Endothelial cell of umbilical vein (primary cell): ENCODE measurements around the gene PRPF40A. TPM values are rescaled to one million over a fixed set of nuclear protein-coding genes. Genes with fewer than 3 reads are reported as not detected.

Experiments used
- BruUV-seq: library from RNA; stranded (reverse); fragments of 400-500 nt; replicated peaks from 2 replicates; lab custom pipeline; 2021; lab: Mats Ljungman, UMichigan
- CTCF ChIA-PET: fragments of 300-600, 350-600 bp; sonication (Branson Sonifier 250); formaldehyde crosslinking; loops from one replicate; lab custom pipeline; 2021; ENCODE audit warnings: antibody characterized with exemption, inconsistent platforms; lab: Charles Lee
- POLR2A ChIA-PET: fragments of 300-600, 350-600 bp; sonication (Branson Sonifier 250); formaldehyde crosslinking; loops from one replicate; lab custom pipeline; 2021; ENCODE audit warnings: antibody characterized with exemption, inconsistent platforms; lab: Charles Lee
- DNase-seq: peaks from one replicate; pipeline ENCODE4 v3.0.0-alpha.2; 2011; ENCODE audit warnings: low read depth, low spot score
- FAIRE-seq: peaks from 2 replicates; lab custom pipeline; 2011; peaks lifted over from hg19 to GRCh38; lab: Jason Lieb, UNC
- H2AFZ ChIP-seq: 2 replicates; pipeline ENCODE4 v1.6.0; 2012; ENCODE audit warnings: low read depth, low read length, control low read depth, inconsistent platforms
- H3K27ac ChIP-seq: 2 replicates; pipeline ENCODE4 v1.5.1; 2011; ENCODE audit warnings: low read depth, mild to moderate bottlenecking, control low read depth, low read length, moderate library complexity; ENCODE audit not compliant: insufficient read depth
- H3K27me3 ChIP-seq, 2 experiments: 2 replicates each; pipeline versions ENCODE4 v1.6.0 to v1.6.1; 2011; ENCODE audit warnings: low read length in 2 of 2, mixed read lengths in 1 of 2; ENCODE audit not compliant: control insufficient read depth in 2 of 2, insufficient read depth in 2 of 2
- H3K36me3 ChIP-seq, 2 experiments: 2 replicates in 1 of 2; 3 replicates in 1 of 2; pipeline ENCODE4 v1.5.1; 2011; ENCODE audit warnings: low read length in 2 of 2, mild to moderate bottlenecking in 1 of 2, moderate library complexity in 1 of 2; ENCODE audit not compliant: control insufficient read depth in 2 of 2, insufficient read depth in 2 of 2; ENCODE audit errors: extremely low read depth in 1 of 2
- H3K4me1 ChIP-seq: 3 replicates; pipeline ENCODE4 v1.5.1; 2011; ENCODE audit warnings: mild to moderate bottlenecking, low read length; ENCODE audit not compliant: control insufficient read depth, insufficient read depth; ENCODE audit errors: extremely low read depth
- H3K4me2 ChIP-seq: 2 replicates; pipeline ENCODE4 v1.6.1; 2011; ENCODE audit warnings: low read length, control low read depth, mixed read lengths; ENCODE audit not compliant: insufficient read depth
- H3K4me3 ChIP-seq, 3 experiments: fragments of 200-600 bp in 1 of 3; sonication (generic), shearing (Covaris generic) in 1 of 3; replicated peaks in 1 of 3; 2 replicates each; pipeline ENCODE4 v1.5.1; 2011 to 2016; ENCODE audit warnings: control low read depth in 3 of 3, low read length in 3 of 3, mild to moderate bottlenecking in 2 of 3, inconsistent platforms in 1 of 3, low read depth in 1 of 3, moderate library complexity in 1 of 3; ENCODE audit not compliant: insufficient read depth in 1 of 3
- H3K79me2 ChIP-seq: 2 replicates; pipeline ENCODE4 v1.6.0; 2012; ENCODE audit warnings: low read length, inconsistent platforms; ENCODE audit not compliant: control insufficient read depth, insufficient read depth
- H3K9ac ChIP-seq: replicated peaks from 2 replicates; pipeline ENCODE3; 2011; ENCODE audit warnings: low read length, control low read depth; ENCODE audit not compliant: insufficient read depth; ENCODE audit errors: extremely low read depth
- H3K9me1 ChIP-seq: replicated peaks from 3 replicates; pipeline ENCODE4 v1.6.0; 2011; ENCODE audit warnings: mild to moderate bottlenecking, low read length; ENCODE audit not compliant: control insufficient read depth, insufficient read depth; ENCODE audit errors: extremely low read depth
- H3K9me3 ChIP-seq: replicated peaks from 2 replicates; pipeline ENCODE4 v1.5.1; 2012; ENCODE audit warnings: low read length, inconsistent platforms; ENCODE audit not compliant: control insufficient read depth, insufficient read depth
- H4K20me1 ChIP-seq: replicated peaks from 2 replicates; pipeline ENCODE3; 2011; ENCODE audit warnings: mild to moderate bottlenecking, low read length; ENCODE audit not compliant: control insufficient read depth, insufficient read depth; ENCODE audit errors: extremely low read depth
- EZH2 ChIP-seq: IDR thresholded peaks from 2 replicates; pipeline ENCODE4 v1.6.1; 2012; ENCODE audit warnings: borderline replicate concordance, low read depth, mild to moderate bottlenecking, moderate library complexity, low read length, inconsistent platforms; ENCODE audit not compliant: severe bottlenecking
- FOS ChIP-seq: IDR thresholded peaks from 2 replicates; pipeline ENCODE4 v1.6.1; 2011; ENCODE audit warnings: mild to moderate bottlenecking, low read length, moderate library complexity, borderline replicate concordance; ENCODE audit not compliant: insufficient read depth
- GATA2 ChIP-seq: IDR thresholded peaks from 2 replicates; pipeline ENCODE4 v1.7.0; 2011; ENCODE audit warnings: low read depth, mild to moderate bottlenecking, moderate library complexity, mixed read lengths, low read length; ENCODE audit not compliant: insufficient read length, insufficient read depth
- JUN ChIP-seq: IDR thresholded peaks from 2 replicates; pipeline ENCODE4 v1.6.1; 2011; ENCODE audit warnings: borderline replicate concordance, low read depth; ENCODE audit not compliant: insufficient read length, insufficient read depth
- MYC ChIP-seq: IDR thresholded peaks from one replicate; pipeline ENCODE4 v1.6.1; 2011; ENCODE audit warnings: mild to moderate bottlenecking, low read depth, low read length
- POLR2A ChIP-seq: IDR thresholded peaks from 2 replicates; pipeline ENCODE4 v1.6.1; 2012; ENCODE audit warnings: low read depth, mild to moderate bottlenecking, control low read depth, low read length
- POLR2AphosphoS5 ChIP-seq: IDR thresholded peaks from 2 replicates; pipeline ENCODE4 v1.6.1; 2012; ENCODE audit warnings: low read depth, mild to moderate bottlenecking, control low read depth, low read length, moderate library complexity; ENCODE audit not compliant: insufficient read depth
- dilution Hi-C: fragments of 300-500 bp; cut with MboI; formaldehyde crosslinking; loops from one replicate; pipeline ENCODE4 v1.15.0; 2019; ENCODE audit warnings: low sequenced_read_pairs; ENCODE audit not compliant: extremely low pct_ligation_motif_present
- intact Hi-C: fragments of 100-400 bp; cut with micrococcal nuclease; formaldehyde crosslinking; loops from one replicate; pipeline ENCODE4 v1.10.0; 2022
- polyA plus RNA-seq, 4 experiments: library from polyadenylated mRNA; depleted of rRNA in 3 of 4; stranded (reverse) in 3 of 4; unstranded in 1 of 4; fragments of >200 nt; gene quantifications; 2 replicates each; pipeline versions ENCODE4 v1.2.1 to v1.2.3, GENCODE V29; 2011 to 2012; ENCODE audit warnings: missing spikeins in 1 of 4
- total RNA-seq: library from RNA; stranded (reverse); gene quantifications from 2 replicates; pipeline ENCODE4 v1.2.3, GENCODE V29; 2021
- TF ChIP-seq, protein P1 (sequence below): IDR thresholded peaks from 2 replicates; pipeline ENCODE4 v1.6.1; 2011; ENCODE audit not compliant: insufficient read depth, insufficient read length
- TF ChIP-seq, protein P2 (sequence below), 2 donors: IDR thresholded peaks; 1 replicate in 1 of 2; 2 replicates in 1 of 2; pipeline ENCODE4 v1.5.1; 2011; ENCODE audit warnings: low read length in 2 of 2, mild to moderate bottlenecking in 2 of 2, moderate library complexity in 2 of 2, control low read depth in 1 of 2, inconsistent platforms in 1 of 2, low read depth in 1 of 2; ENCODE audit not compliant: insufficient read depth in 1 of 2; ENCODE audit errors: extremely low read depth in 1 of 2

PRPF40A gene
- total and polyA plus RNA-seq, 2 donors (not counting 3 experiments of a cell fraction or from before 2014, with no cell fraction given) = 58.2 to 123 TPM

DNA sequence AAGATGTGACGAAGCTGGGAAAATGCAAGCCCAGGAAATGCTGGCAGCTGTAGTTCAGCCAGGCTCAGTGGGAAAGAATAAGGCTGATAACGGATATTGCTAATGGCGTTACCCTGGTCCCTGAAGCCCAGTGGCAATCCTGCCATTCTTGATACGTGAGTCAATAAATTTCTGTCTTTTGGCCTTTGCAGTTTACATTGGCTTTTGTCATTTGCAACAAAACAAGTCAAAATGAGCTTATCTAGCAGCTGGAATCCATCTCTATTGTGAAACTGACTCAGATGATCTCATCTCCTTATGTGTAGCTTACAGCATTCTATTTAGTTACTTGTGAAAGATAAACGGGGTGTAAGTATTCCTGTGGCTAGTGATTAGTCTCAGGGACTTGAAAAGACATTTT lies 44.9 kb upstream of the PRPF40A start:
- TF ChIP-seq POLR2A = no peak
- TF ChIP-seq, protein P1, sequence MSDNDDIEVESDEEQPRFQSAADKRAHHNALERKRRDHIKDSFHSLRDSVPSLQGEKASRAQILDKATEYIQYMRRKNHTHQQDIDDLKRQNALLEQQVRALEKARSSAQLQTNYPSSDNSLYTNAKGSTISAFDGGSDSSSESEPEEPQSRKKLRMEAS = no peak
- TF ChIP-seq JUN = no peak
- TF ChIP-seq, protein P2, sequence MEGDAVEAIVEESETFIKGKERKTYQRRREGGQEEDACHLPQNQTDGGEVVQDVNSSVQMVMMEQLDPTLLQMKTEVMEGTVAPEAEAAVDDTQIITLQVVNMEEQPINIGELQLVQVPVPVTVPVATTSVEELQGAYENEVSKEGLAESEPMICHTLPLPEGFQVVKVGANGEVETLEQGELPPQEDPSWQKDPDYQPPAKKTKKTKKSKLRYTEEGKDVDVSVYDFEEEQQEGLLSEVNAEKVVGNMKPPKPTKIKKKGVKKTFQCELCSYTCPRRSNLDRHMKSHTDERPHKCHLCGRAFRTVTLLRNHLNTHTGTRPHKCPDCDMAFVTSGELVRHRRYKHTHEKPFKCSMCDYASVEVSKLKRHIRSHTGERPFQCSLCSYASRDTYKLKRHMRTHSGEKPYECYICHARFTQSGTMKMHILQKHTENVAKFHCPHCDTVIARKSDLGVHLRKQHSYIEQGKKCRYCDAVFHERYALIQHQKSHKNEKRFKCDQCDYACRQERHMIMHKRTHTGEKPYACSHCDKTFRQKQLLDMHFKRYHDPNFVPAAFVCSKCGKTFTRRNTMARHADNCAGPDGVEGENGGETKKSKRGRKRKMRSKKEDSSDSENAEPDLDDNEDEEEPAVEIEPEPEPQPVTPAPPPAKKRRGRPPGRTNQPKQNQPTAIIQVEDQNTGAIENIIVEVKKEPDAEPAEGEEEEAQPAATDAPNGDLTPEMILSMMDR (IDR thresholded peaks at IDR 0.05; ENCODE audit: extremely low read depth in 1 of 2, insufficient read depth in 1 of 2, low read depth in 1 of 2, low read length in 2 of 2) = no peak
- no peak for TF ChIP-seq POLR2AphosphoS5
- no peak for TF ChIP-seq GATA2
- TF ChIP-seq MYC = no peak
- TF ChIP-seq EZH2 = no peak
- no peak for TF ChIP-seq FOS
- no peaks in the 10 kb centered on the region for H3K9me1 ChIP-seq
- DNase-seq (no peak), FAIRE-seq (no peak)
- no peaks in the 10 kb centered on the region for H3K9me3 ChIP-seq
- H3K4me2 ChIP-seq = no peak overlapping the region
- no peaks in the 10 kb centered on the region for H3K4me1 ChIP-seq
- peaks cover 0 to 2% of the 10 kb centered on the region in 2 experiments for H3K36me3 ChIP-seq
- no peaks in the 10 kb centered on the region for H3K27me3 ChIP-seq
- H4K20me1 ChIP-seq = no peaks in the 10 kb centered on the region
- CTCF ChIA-PET = interaction anchor here (1.2 kb wide), 1 partner anchor 22 kb away, joined by 4 read pairs; no protein-coding TSS in a partner anchor
- intact Hi-C loops = no loop called here
- dilution Hi-C loops = no loop called here
- POLR2A ChIA-PET = no interaction called here
- H3K9ac ChIP-seq = no peak overlapping the region
- H2AFZ ChIP-seq = no peak overlapping the region
- H3K79me2 ChIP-seq = no peaks in the 10 kb centered on the region
- no TSS peak for BruUV-seq
- no peak overlapping the region for H3K4me3 ChIP-seq
- H3K27ac ChIP-seq = no peak overlapping the region
